ENCODE measurements around the gene ALS2.
"Not testable (repeated sequence)": the region's sequence is repeated elsewhere in the genome, so short reads cannot be mapped to it uniquely, and the experiment has no call there.

Gene ALS2

GRCh38 chr2:201780674-201781493 is at the start of gene ALS2:
ALS2 (minus strand) TSS chr2:201780933; CDS start chr2:201768885, 12,048 bp downstream.
- DNase-seq (ENCODE audit: low read depth, low spot score), result peak; percentile 97

GRCh38 chr2:201828220-201828619 is 47.5 kb upstream of the ALS2 start:
- no peak for DNase-seq (ENCODE audit: low read depth, low spot score)

- DNase-seq (ENCODE audit: low read depth, low spot score), result no peak
Measured at GRCh38 chr2:201827621-201828020, 46.9 kb upstream of the ALS2 start.

GRCh38 chr2:201824212-201824611 is 43.5 kb upstream of the ALS2 start:
- no peak for DNase-seq (ENCODE audit: low read depth, low spot score)

- peak; percentile 7 for DNase-seq (ENCODE audit: low read depth, low spot score)
Measured at GRCh38 chr2:201821080-201821479, 40.3 kb upstream of the ALS2 start.

- DNase-seq (ENCODE audit: low read depth, low spot score), result no peak
Measured at GRCh38 chr2:201820383-201821007, 39.8 kb upstream of the ALS2 start.

GRCh38 chr2:201816657-201817575 is 36.2 kb upstream of the ALS2 start:
- DNase-seq (ENCODE audit: low read depth, low spot score), result no peak

- no peak for DNase-seq (ENCODE audit: low read depth, low spot score)
Measured at GRCh38 chr2:201813996-201814760, 33.4 kb upstream of the ALS2 start.

GRCh38 chr2:201810604-201811003 is 29.9 kb upstream of the ALS2 start:
- not testable (repeated sequence) for DNase-seq (ENCODE audit: low read depth, low spot score)

GRCh38 chr2:201809633-201810032 is 28.9 kb upstream of the ALS2 start:
- DNase-seq (ENCODE audit: low read depth, low spot score), result no peak

- no peak for DNase-seq (ENCODE audit: low read depth, low spot score)
Measured at GRCh38 chr2:201808027-201808426, 27.3 kb upstream of the ALS2 start.

- no peak for DNase-seq (ENCODE audit: low read depth, low spot score)
Measured at GRCh38 chr2:201807452-201807999, 26.8 kb upstream of the ALS2 start.

GRCh38 chr2:201806442-201807170 is 25.9 kb upstream of the ALS2 start, which contains the start of gene CDK15:
CDK15 (plus strand) TSS chr2:201806537; CDS start chr2:201806665, 128 bp downstream.
- DNase-seq (ENCODE audit: low read depth, low spot score), result no peak

- not testable (repeated sequence) for DNase-seq (ENCODE audit: low read depth, low spot score)
Measured at GRCh38 chr2:201798914-201799285, 18.2 kb upstream of the ALS2 start.

GRCh38 chr2:201798252-201798913 is 17.6 kb upstream of the ALS2 start:
- no peak for DNase-seq (ENCODE audit: low read depth, low spot score)

- DNase-seq (ENCODE audit: low read depth, low spot score), result no peak
Measured at GRCh38 chr2:201797175-201797840, 16.6 kb upstream of the ALS2 start.

- no peak for DNase-seq (ENCODE audit: low read depth, low spot score)
Measured at GRCh38 chr2:201796478-201796865, 15.7 kb upstream of the ALS2 start.

GRCh38 chr2:201795607-201796477 is 15.1 kb upstream of the ALS2 start:
- DNase-seq (ENCODE audit: low read depth, low spot score), result no peak
